Mucosa of descending colon (tissue), 3 donors: Measurements from ENCODE around the gene TMTC1. TPM values are rescaled to one million over a fixed set of nuclear protein-coding genes. Genes with fewer than 3 reads are reported as not detected.
A peak's percentile ranks its signal among the peaks of the same experiment; 100 is the strongest.

Experiments used
- ATAC-seq: fragments of 200-7000 bp; cut with Tn5 transposase; one replicate; pipeline ENCODE4 v1.9.1; 2020; ENCODE audit warnings: mild to moderate bottlenecking, moderate library complexity
- DNase-seq, 3 donors: peaks; one replicate each; pipeline ENCODE4 v3.0.0-alpha.2; 2020
- H3K36me3 ChIP-seq: fragments of 200-600 bp; one replicate; pipeline ENCODE4 v1.8.0; 2021; ENCODE audit warnings: low read depth, mild to moderate bottlenecking
- H3K4me1 ChIP-seq: fragments of 200-600 bp; one replicate; pipeline ENCODE4 v1.8.0; 2021; ENCODE audit warnings: low read depth, mild to moderate bottlenecking
- H3K4me3 ChIP-seq: fragments of 200-600 bp; one replicate; pipeline ENCODE4 v1.8.0; 2021; ENCODE audit warnings: mild to moderate bottlenecking
- H3K9me3 ChIP-seq: fragments of 200-600 bp; one replicate; pipeline ENCODE4 v1.8.0; 2021; ENCODE audit warnings: mild to moderate bottlenecking
- intact Hi-C, 2 donors: fragments of 100-400 bp; cut with DNase I in 1 of 2; cut with micrococcal nuclease in 1 of 2; formaldehyde crosslinking; loops; one replicate each; pipeline versions ENCODE4 v1.11.0 to v1.11.1; 2022; cut with DNase I, micrococcal nuclease
- total RNA-seq, 3 donors: library from RNA; stranded (reverse); fragmentation: NEBNext Ultra II Directional in 2 of 3; extraction: Animal tissue kit (Norgen Biotek cat#: 25700) in 2 of 3; gene quantifications; one replicate each; pipeline versions ENCODE4 v1.2.1 to v1.2.4, GENCODE V29; 2021 to 2023
- TF ChIP-seq, protein P1 (sequence below): fragments of 200-600 bp; IDR thresholded peaks from one replicate; pipeline ENCODE4 v1.8.0; 2022; ENCODE audit warnings: antibody characterized with exemption, mild to moderate bottlenecking
- donor health status: DM: no; HTN: no; CAD: no; lungs with moderate emphysema.
- donor health status: DM: no; HTN: no; CAD: no.
- donor health status: DM: no; HTN: yes; CAD: no.

TMTC1 gene
- total RNA-seq, 3 donors from 2014 or later = 2.5 to 49.1 (median 10.5) TPM

DNA sequence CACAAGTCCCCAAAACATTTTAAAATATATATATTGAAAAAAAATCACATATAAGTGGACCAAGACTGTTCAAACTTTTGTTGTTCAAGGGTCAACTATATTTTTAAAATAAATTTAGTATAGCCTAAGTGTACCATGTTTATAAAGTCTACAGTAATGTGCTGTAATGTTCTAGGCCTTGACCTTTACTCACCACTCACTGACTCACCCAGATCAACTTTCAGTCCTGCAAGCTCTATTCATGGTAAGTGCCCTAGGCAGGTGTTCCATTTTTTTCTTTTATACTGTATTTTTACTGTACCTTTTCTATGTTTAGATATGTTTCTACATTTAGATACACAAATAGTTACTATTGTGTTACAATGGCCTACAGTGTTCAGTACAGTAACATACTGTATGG, 23.4 kb upstream of the TMTC1 start:
- TF ChIP-seq, protein P1, sequence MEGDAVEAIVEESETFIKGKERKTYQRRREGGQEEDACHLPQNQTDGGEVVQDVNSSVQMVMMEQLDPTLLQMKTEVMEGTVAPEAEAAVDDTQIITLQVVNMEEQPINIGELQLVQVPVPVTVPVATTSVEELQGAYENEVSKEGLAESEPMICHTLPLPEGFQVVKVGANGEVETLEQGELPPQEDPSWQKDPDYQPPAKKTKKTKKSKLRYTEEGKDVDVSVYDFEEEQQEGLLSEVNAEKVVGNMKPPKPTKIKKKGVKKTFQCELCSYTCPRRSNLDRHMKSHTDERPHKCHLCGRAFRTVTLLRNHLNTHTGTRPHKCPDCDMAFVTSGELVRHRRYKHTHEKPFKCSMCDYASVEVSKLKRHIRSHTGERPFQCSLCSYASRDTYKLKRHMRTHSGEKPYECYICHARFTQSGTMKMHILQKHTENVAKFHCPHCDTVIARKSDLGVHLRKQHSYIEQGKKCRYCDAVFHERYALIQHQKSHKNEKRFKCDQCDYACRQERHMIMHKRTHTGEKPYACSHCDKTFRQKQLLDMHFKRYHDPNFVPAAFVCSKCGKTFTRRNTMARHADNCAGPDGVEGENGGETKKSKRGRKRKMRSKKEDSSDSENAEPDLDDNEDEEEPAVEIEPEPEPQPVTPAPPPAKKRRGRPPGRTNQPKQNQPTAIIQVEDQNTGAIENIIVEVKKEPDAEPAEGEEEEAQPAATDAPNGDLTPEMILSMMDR = no peak
- Histone ChIP-seq H3K4me1 (no peaks in the 10 kb centered on the region), H3K4me3 (no peak overlapping the region), H3K9me3 (peaks cover 10% of the 10 kb centered on the region), H3K36me3 (no peaks in the 10 kb centered on the region)
- DNase-seq (no peak), ATAC-seq (no peak)
- intact Hi-C loops = no loop called here

DNA sequence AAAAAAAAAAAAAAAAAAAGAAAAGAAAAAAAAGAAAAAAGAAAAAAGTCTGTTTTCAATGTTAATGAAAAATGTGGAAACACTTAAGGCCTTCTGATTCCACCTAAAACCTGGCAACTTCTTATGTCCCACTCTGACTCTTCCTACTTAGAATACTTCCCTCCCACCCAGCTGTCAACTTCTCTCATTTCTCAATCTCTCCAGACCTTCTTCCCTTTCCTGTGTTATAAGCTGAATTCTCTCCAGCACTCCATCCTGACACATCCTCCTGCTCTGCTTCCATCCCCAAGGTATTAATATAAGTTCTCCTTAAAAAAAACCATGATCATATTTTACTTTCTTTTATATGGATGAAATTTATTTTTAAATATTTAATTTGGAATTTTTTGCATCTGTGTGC, 20.3 kb upstream of the TMTC1 start:
- Histone ChIP-seq H3K36me3 (no peaks in the 10 kb centered on the region), H3K4me3 (no peak overlapping the region), H3K9me3 (peaks cover 8% of the 10 kb centered on the region), H3K4me1 (no peaks in the 10 kb centered on the region)
- intact Hi-C loops = no loop called here
- TF ChIP-seq, protein P1 = no peak
- ATAC-seq (no peak), DNase-seq (no peak)

DNA sequence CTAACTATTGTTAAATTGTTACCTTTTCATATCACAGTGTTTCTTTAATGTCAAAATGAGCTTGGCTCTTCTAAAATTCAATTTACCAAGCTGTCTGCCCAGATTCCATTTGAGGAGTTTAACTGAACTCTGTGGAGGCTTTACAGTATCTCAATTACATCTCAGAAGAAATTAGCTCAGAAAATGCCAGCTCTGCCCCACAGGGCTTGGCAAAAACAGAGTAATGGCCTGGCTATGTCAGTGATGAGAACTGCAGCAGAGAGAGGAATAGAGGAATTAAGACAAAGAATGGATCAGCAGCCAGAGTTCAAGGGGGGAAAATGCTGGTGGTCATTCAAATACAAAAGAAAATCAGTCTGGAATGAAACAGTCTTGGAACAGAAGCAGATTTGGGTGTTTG, 15.8 kb upstream of the TMTC1 start:
- Histone ChIP-seq H3K36me3 (no peaks in the 10 kb centered on the region), H3K9me3 (peaks cover 2% of the 10 kb centered on the region), H3K4me3 (no peak overlapping the region), H3K4me1 (no peaks in the 10 kb centered on the region)
- ATAC-seq (no peak), DNase-seq (no peak)
- intact Hi-C loops = no loop called here
- TF ChIP-seq, protein P1 = no peak

DNA sequence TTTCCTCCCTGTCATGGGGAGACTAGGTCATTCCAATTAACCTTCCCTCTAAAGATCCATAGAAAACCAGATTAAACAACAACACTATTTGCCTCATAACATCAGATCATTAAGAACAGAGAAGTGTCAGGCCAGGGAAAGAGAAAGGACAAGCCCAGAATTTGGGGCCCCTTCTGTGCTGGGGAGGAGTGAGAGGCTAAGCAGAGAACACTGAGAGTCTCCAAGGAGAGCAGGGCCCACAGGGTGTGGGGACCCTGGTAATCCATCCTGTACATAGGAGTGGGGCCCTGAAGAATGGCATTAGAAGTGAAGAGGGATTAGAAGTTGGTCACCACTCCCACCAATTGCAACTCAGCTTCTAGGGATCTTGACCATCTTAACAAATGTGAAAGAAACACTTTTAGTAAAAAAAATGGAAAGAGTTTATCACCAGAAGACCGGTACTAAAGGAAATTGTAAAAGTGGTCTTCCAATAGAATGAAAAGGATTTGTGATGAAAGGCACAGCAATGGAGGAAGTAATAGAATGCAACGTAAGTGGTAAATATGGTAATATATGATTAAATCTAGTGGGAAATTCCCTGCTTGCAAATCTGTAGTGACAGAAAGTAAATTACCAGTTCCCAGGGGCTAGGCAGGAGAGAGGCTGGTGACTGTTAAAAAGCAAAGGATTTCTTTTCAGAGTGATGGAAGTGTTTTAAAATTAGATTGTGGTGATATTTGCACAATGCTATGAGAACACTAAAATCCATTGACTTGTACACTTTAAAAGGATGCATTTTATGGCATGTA, 14.0 kb upstream of the TMTC1 start:
- no peaks in the 10 kb centered on the region for H3K36me3 ChIP-seq
- no peaks in the 10 kb centered on the region for H3K4me1 ChIP-seq
- ATAC-seq = no peak
- no peak overlapping the region for H3K4me3 ChIP-seq
- TF ChIP-seq, protein P1 = no peak
- DNase-seq = no peak
- H3K9me3 ChIP-seq = peaks cover 13% of the 10 kb centered on the region
- intact Hi-C loops = no loop called here

DNA sequence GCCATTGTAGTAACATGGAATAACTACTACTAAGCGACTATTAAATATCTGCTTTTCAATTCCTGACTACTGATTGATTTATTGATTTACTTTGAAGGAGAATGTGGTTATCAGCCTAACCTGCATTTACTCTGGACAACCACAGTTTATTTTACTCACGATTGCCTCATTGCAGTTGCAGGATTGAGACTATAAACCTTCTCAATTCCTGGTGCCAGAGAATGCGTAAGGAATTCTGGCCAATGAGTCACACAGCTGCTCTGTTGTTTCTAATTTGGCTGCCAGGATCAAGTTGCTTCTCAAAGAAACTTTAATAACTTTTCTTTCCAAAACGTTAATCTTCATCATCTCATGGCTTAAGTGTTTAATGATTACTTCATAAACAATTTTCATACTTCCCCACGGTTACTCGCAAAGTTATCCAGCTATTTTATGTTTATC, 13.1 kb upstream of the TMTC1 start:
- ATAC-seq (peak; percentile 25), DNase-seq (peak in 1 of 3 donors; percentile 10)

More for the DNA sequence above, 13.1 kb upstream of the TMTC1 start:
- Histone ChIP-seq H3K9me3 (peaks cover 20% of the 10 kb centered on the region), H3K4me1 (no peaks in the 10 kb centered on the region), H3K36me3 (no peaks in the 10 kb centered on the region), H3K4me3 (no peak overlapping the region)
- intact Hi-C loops = no loop called here
- TF ChIP-seq, protein P1 = no peak
